Measurements from ENCODE around the gene GNGT1. TPM values are rescaled to one million over a fixed set of nuclear protein-coding genes. Genes with fewer than 3 reads are reported as not detected.
"Not testable (repeated sequence)": the region's sequence is repeated elsewhere in the genome, so short reads cannot be mapped to it uniquely, and the experiment has no call there.

GNGT1 gene
- total and polyA plus RNA-seq, 2 donors (not counting 3 experiments of a cell fraction or from before 2014, with no cell fraction given): not detected

GRCh38 chr7:93915888-93916287, 9.5 kb downstream of the GNGT1 start:
- H2AFZ ChIP-seq (ENCODE audit: low read depth, low read length); intact Hi-C loops (cut with micrococcal nuclease); H3K27ac ChIP-seq (ENCODE audit: insufficient read depth, low read depth, low read length); H3K9ac ChIP-seq (replicated peaks; ENCODE audit: extremely low read depth, insufficient read depth, low read length); H3K4me2 ChIP-seq (ENCODE audit: insufficient read depth, low read length); H3K4me3 ChIP-seq (replicated peaks in 1 of 3; ENCODE audit: insufficient read depth in 1 of 3, low read depth in 1 of 3, low read length in 3 of 3); POLR2A ChIA-PET; BruUV-seq (replicated peaks); H3K27me3 ChIP-seq (ENCODE audit: control insufficient read depth in 2 of 2, insufficient read depth in 2 of 2, low read length in 2 of 2); H3K9me3 ChIP-seq (replicated peaks; ENCODE audit: control insufficient read depth, insufficient read depth, low read length); dilution Hi-C loops (cut with MboI; ENCODE audit: extremely low pct_ligation_motif_present, low sequenced_read_pairs); H3K79me2 ChIP-seq (ENCODE audit: control insufficient read depth, insufficient read depth, low read length); H4K20me1 ChIP-seq (replicated peaks; ENCODE audit: control insufficient read depth, extremely low read depth, insufficient read depth, low read length); H3K9me1 ChIP-seq (replicated peaks; ENCODE audit: control insufficient read depth, extremely low read depth, insufficient read depth, low read length); H3K36me3 ChIP-seq (ENCODE audit: control insufficient read depth in 2 of 2, extremely low read depth in 1 of 2, insufficient read depth in 2 of 2, low read length in 2 of 2); DNase-seq (ENCODE audit: low read depth, low spot score): not testable (repeated sequence)
- peaks cover 57% of the 10 kb centered on the region for H3K4me1 ChIP-seq (ENCODE audit: control insufficient read depth, extremely low read depth, insufficient read depth, low read length)
- TF ChIP-seq JUN (IDR thresholded peaks at IDR 0.05; ENCODE audit: borderline replicate concordance, insufficient read depth, insufficient read length, low read depth): peak; percentile 55
- FAIRE-seq: peak; percentile 47
- CTCF ChIA-PET: interaction anchor here (1.4 kb wide), 1 partner anchor 13 kb away, joined by 12 read pairs; no protein-coding TSS in a partner anchor

GRCh38 chr7:93916315-93916714, 9.9 kb downstream of the GNGT1 start:
- intact Hi-C loops (cut with micrococcal nuclease); H3K4me3 ChIP-seq (replicated peaks in 1 of 3; ENCODE audit: insufficient read depth in 1 of 3, low read depth in 1 of 3, low read length in 3 of 3); CTCF ChIA-PET; H2AFZ ChIP-seq (ENCODE audit: low read depth, low read length); H3K4me2 ChIP-seq (ENCODE audit: insufficient read depth, low read length); DNase-seq (ENCODE audit: low read depth, low spot score); FAIRE-seq; H3K79me2 ChIP-seq (ENCODE audit: control insufficient read depth, insufficient read depth, low read length); dilution Hi-C loops (cut with MboI; ENCODE audit: extremely low pct_ligation_motif_present, low sequenced_read_pairs); H3K27ac ChIP-seq (ENCODE audit: insufficient read depth, low read depth, low read length); H4K20me1 ChIP-seq (replicated peaks; ENCODE audit: control insufficient read depth, extremely low read depth, insufficient read depth, low read length); BruUV-seq (replicated peaks); POLR2A ChIA-PET; H3K9me1 ChIP-seq (replicated peaks; ENCODE audit: control insufficient read depth, extremely low read depth, insufficient read depth, low read length); H3K36me3 ChIP-seq (ENCODE audit: control insufficient read depth in 2 of 2, extremely low read depth in 1 of 2, insufficient read depth in 2 of 2, low read length in 2 of 2); H3K9ac ChIP-seq (replicated peaks; ENCODE audit: extremely low read depth, insufficient read depth, low read length); H3K27me3 ChIP-seq (ENCODE audit: control insufficient read depth in 2 of 2, insufficient read depth in 2 of 2, low read length in 2 of 2); H3K9me3 ChIP-seq (replicated peaks; ENCODE audit: control insufficient read depth, insufficient read depth, low read length): not testable (repeated sequence)
- peaks cover 57% of the 10 kb centered on the region for H3K4me1 ChIP-seq (ENCODE audit: control insufficient read depth, extremely low read depth, insufficient read depth, low read length)

Data from endothelial cell of umbilical vein (primary cell).